OCI-LY1 (cell line): ENCODE data around the gene PTPA.

Source experiments
- H2AFZ ChIP-seq: fragments of 200-600 bp; sonication (generic), shearing (Covaris generic); 2 replicates; pipeline ENCODE4 v1.6.0; 2014; ENCODE audit warnings: antibody characterized with exemption, mild to moderate bottlenecking, low read length
- H3F3A ChIP-seq: fragments of 200-600 bp; sonication (generic), shearing (Covaris generic); 2 replicates; pipeline ENCODE4 v1.6.0; 2014; ENCODE audit warnings: mild to moderate bottlenecking, antibody characterized with exemption, low read length, moderate library complexity; ENCODE audit not compliant: insufficient read depth
- H3K27ac ChIP-seq: fragments of 200-600 bp; sonication (generic); 2 replicates; pipeline ENCODE4 v1.5.1; 2014; ENCODE audit warnings: low read length, mixed run types, mild to moderate bottlenecking, low read depth; ENCODE audit not compliant: poor library complexity, severe bottlenecking
- H3K27me3 ChIP-seq: fragments of 200-600 bp; sonication (generic); 2 replicates; pipeline ENCODE4 v1.6.0; 2014; ENCODE audit warnings: antibody characterized with exemption, mild to moderate bottlenecking, low read length, moderate library complexity; ENCODE audit not compliant: insufficient read depth
- H3K36me3 ChIP-seq: fragments of 200-600 bp; sonication (generic); 2 replicates; pipeline ENCODE4 v1.6.1; 2014; ENCODE audit warnings: mild to moderate bottlenecking, antibody characterized with exemption, low read length, moderate library complexity, mixed read lengths; ENCODE audit not compliant: insufficient read depth
- H3K4me1 ChIP-seq: fragments of 200-600 bp; sonication (generic); 2 replicates; pipeline ENCODE4 v1.5.1; 2014; ENCODE audit warnings: mild to moderate bottlenecking, low read length, moderate library complexity; ENCODE audit not compliant: insufficient read depth, severe bottlenecking
- H3K4me2 ChIP-seq: fragments of 200-600 bp; sonication (generic), shearing (Covaris generic); 2 replicates; pipeline ENCODE4 v1.6.1; 2014; ENCODE audit warnings: low read length
- H3K4me3 ChIP-seq: fragments of 200-600 bp; sonication (generic); 2 replicates; pipeline ENCODE4 v1.5.1; 2014; ENCODE audit warnings: low read length, low read depth, mild to moderate bottlenecking, mixed read lengths; ENCODE audit not compliant: poor library complexity, severe bottlenecking
- H3K79me2 ChIP-seq: fragments of 200-600 bp; shearing (Covaris generic); 2 replicates; pipeline ENCODE4 v1.6.1; 2016; ENCODE audit warnings: mixed run types, low read length, mixed read lengths; ENCODE audit not compliant: insufficient read depth
- H3K9ac ChIP-seq: fragments of 200-600 bp; sonication (generic), shearing (Covaris generic); 2 replicates; pipeline ENCODE4 v1.6.1; 2014; ENCODE audit warnings: mild to moderate bottlenecking, low read length, mixed read lengths
- H3K9me2 ChIP-seq: fragments of 200-600 bp; sonication (generic), shearing (Covaris generic); 2 replicates; pipeline ENCODE4 v1.6.1; 2014; ENCODE audit warnings: low read depth, mild to moderate bottlenecking, low read length, mixed read lengths
- H3K9me3 ChIP-seq: fragments of 200-600 bp; shearing (Covaris generic); 2 replicates; pipeline ENCODE4 v1.6.1; 2014; ENCODE audit warnings: low read length, mixed read lengths
- H4K20me1 ChIP-seq: fragments of 200-600 bp; sonication (generic), shearing (Covaris generic); 2 replicates; pipeline ENCODE4 v1.6.0; 2016; ENCODE audit warnings: mild to moderate bottlenecking, low read length; ENCODE audit not compliant: insufficient read depth
- EZH2 ChIP-seq: fragments of 200-600 bp; sonication (generic), shearing (Covaris generic); IDR thresholded peaks from 2 replicates; pipeline ENCODE4 v1.8.0; 2017; ENCODE audit warnings: borderline replicate concordance, mixed run types, mild to moderate bottlenecking, antibody characterized with exemption, low read length, moderate library complexity, mixed read lengths
- TF ChIP-seq, protein P1 (sequence below): fragments of 200-600 bp; sonication (generic), shearing (Covaris generic); IDR thresholded peaks from 2 replicates; pipeline ENCODE4 v1.5.1; 2017; ENCODE audit warnings: mild to moderate bottlenecking, antibody characterized with exemption, low read length, moderate library complexity, mixed read lengths

PTPA gene

DNA sequence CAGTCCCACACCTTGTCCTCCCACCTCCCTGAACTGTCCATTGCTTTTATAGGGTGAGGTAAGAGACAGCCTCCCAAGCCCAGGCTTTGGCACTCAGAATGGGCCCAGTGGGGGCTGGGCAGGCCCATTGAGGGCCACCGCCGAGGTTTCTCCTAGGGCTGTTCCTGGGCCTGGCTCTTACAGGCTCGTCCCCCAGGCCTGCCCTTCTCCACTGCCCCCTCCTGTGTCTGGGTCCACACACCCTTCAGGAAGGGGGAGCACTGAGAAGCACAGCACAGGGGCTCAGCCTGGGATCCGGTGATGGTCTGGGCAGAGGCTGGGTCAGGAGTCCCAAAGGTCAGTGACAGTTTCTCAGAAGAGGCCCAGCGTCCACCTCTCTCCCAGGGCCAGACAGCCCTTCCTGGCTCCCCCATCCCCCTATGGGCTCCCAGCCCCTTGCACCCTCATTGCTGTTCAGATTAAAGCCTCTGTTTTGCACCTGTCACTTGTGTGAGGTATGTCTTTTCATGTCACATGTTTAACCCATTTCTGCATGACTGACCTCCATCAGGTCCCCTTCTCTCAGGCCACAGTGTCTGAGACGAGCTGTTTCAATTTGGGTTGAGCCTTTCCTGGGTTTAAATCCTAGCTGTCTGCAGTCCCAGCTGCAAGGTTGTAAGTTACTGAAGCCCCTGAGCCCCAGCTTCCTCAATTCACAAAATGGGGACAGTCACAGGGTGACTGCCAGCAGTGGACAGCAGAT is 37.4 kb downstream of the PTPA start:
- H3K27ac ChIP-seq: peak overlapping the region; percentile 89
- H3K79me2 ChIP-seq: no peaks in the 10 kb centered on the region
- H3K36me3 ChIP-seq: peaks cover 7% of the 10 kb centered on the region
- no peaks in the 10 kb centered on the region for H3K9me2 ChIP-seq
- H3K4me3 ChIP-seq: no peak overlapping the region
- TF ChIP-seq, protein P1, sequence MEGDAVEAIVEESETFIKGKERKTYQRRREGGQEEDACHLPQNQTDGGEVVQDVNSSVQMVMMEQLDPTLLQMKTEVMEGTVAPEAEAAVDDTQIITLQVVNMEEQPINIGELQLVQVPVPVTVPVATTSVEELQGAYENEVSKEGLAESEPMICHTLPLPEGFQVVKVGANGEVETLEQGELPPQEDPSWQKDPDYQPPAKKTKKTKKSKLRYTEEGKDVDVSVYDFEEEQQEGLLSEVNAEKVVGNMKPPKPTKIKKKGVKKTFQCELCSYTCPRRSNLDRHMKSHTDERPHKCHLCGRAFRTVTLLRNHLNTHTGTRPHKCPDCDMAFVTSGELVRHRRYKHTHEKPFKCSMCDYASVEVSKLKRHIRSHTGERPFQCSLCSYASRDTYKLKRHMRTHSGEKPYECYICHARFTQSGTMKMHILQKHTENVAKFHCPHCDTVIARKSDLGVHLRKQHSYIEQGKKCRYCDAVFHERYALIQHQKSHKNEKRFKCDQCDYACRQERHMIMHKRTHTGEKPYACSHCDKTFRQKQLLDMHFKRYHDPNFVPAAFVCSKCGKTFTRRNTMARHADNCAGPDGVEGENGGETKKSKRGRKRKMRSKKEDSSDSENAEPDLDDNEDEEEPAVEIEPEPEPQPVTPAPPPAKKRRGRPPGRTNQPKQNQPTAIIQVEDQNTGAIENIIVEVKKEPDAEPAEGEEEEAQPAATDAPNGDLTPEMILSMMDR: no peak
- no peak for TF ChIP-seq EZH2
- no peaks in the 10 kb centered on the region for H3F3A ChIP-seq
- H2AFZ ChIP-seq: no peak overlapping the region
- H4K20me1 ChIP-seq: no peaks in the 10 kb centered on the region
- no peaks in the 10 kb centered on the region for H3K9me3 ChIP-seq
- peak overlapping the region; percentile 33 for H3K4me2 ChIP-seq
- H3K27me3 ChIP-seq: no peaks in the 10 kb centered on the region
- H3K9ac ChIP-seq: peak overlapping the region; percentile 47; the same call in 1 of the 2 replicates
- H3K4me1 ChIP-seq: peaks cover 28% of the 10 kb centered on the region

DNA sequence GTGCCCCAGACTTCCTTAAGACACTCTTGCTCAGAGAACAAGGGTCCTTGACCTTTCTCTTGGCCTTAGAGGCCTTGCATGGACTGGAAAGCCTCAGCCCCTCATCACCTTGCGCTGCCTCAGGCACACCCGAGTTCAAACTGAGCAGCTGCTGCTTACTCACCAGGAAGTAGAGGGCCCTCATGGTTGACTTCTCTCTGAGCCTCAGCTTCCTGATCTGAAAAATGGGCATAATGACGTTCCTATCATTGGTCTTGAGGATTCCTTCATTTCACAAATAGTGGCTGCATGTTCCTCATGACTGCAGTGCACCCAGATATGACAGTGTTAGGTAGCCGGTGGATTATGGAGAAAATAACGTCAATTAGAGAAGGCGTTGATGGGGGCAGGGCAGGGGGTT is 38.2 kb downstream of the PTPA start:
- Histone ChIP-seq H3K27me3 (no peaks in the 10 kb centered on the region), H3F3A (no peaks in the 10 kb centered on the region), H3K27ac (peak overlapping the region; percentile 89), H3K9me2 (no peaks in the 10 kb centered on the region), H3K79me2 (no peaks in the 10 kb centered on the region), H4K20me1 (no peaks in the 10 kb centered on the region), H3K4me2 (peak overlapping the region; percentile 33), H3K36me3 (no peaks in the 10 kb centered on the region), H2AFZ (no peak overlapping the region), H3K4me3 (no peak overlapping the region), H3K9ac (peak overlapping the region; percentile 47; the same call in 1 of the 2 replicates), H3K4me1 (peaks cover 28% of the 10 kb centered on the region), H3K9me3 (no peaks in the 10 kb centered on the region)
- no peak for TF ChIP-seq EZH2
- TF ChIP-seq, protein P1: no peak

DNA sequence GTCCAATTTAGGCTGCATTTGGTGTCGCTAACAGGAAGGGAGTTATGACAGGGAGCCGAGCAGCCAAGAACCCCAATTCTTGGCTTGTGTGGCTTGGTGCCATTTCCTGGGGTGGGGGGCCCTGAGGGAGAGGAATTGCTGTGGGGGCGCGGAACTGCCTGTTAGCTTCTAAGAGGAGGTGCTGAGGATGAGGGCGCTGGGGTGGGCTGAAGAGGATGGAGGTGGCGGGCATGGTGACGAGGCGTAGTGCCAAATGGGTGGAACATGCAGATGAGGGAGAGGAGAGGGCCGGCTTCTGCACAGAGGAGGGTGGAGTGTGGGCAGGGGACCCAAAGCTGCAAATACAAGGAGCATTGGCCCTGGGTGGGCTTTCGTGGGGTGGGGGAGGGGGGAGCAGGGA is 38.9 kb downstream of the PTPA start:
- Histone ChIP-seq H3K9me3 (no peaks in the 10 kb centered on the region), H3K4me2 (no peak overlapping the region), H3F3A (no peaks in the 10 kb centered on the region), H4K20me1 (no peaks in the 10 kb centered on the region), H2AFZ (no peak overlapping the region), H3K79me2 (no peaks in the 10 kb centered on the region), H3K4me3 (no peak overlapping the region), H3K4me1 (peaks cover 28% of the 10 kb centered on the region), H3K27me3 (no peaks in the 10 kb centered on the region), H3K9me2 (no peaks in the 10 kb centered on the region), H3K9ac (no peak overlapping the region), H3K36me3 (no peaks in the 10 kb centered on the region), H3K27ac (no peak overlapping the region)
- TF ChIP-seq, protein P1: no peak
- TF ChIP-seq EZH2: no peak
